HUES64 (cell line): Measurements from ENCODE around the gene ZNF512.

Experiments
- H3K27ac ChIP-seq: 2 replicates; pipeline ENCODE4 v1.7.0; 2013; ENCODE audit warnings: low read depth, low read length, inconsistent platforms
- H3K27me3 ChIP-seq: 2 replicates; pipeline ENCODE4 v1.6.1; 2013; ENCODE audit warnings: mild to moderate bottlenecking, low read length; ENCODE audit not compliant: insufficient read depth
- H3K36me3 ChIP-seq: 2 replicates; pipeline ENCODE4 v1.6.1; 2013; ENCODE audit warnings: mild to moderate bottlenecking, low read length; ENCODE audit not compliant: insufficient read depth
- H3K4me1 ChIP-seq: 2 replicates; pipeline ENCODE4 v1.6.1; 2013; ENCODE audit warnings: mild to moderate bottlenecking, low read length, moderate library complexity; ENCODE audit not compliant: insufficient read depth
- H3K4me3 ChIP-seq: 2 replicates; pipeline ENCODE4 v1.5.1; 2013; ENCODE audit warnings: mild to moderate bottlenecking, low read length, moderate library complexity
- H3K9ac ChIP-seq: 2 replicates; pipeline ENCODE4 v1.6.1; 2013; ENCODE audit warnings: mild to moderate bottlenecking, low read depth, low read length
- H3K9me3 ChIP-seq: 2 replicates; pipeline ENCODE4 v1.6.1; 2013; ENCODE audit warnings: low read depth, low read length; ENCODE audit not compliant: insufficient read depth
- WGBS: fragments of 150-250, 120-280 bp; methylation state at CpG from one replicate; pipeline ENCODE4 v1.1.7; 2013; ENCODE audit warnings: missing lambda C conversion rate; 5-methylcytosine and 5-hydroxymethylcytosine counted together

The ZNF512 gene

GRCh38 chr2:27636766-27637165 is 53.9 kb downstream of the ZNF512 start:
- 94% methylated on average over 5 of the region's 5 CpGs for WGBS
- Histone ChIP-seq H3K9me3 (no peaks in the 10 kb centered on the region), H3K36me3 (peaks cover 96% of the 10 kb centered on the region), H3K27ac (no peak overlapping the region), H3K9ac (no peak overlapping the region), H3K4me1 (no peaks in the 10 kb centered on the region), H3K27me3 (no peaks in the 10 kb centered on the region), H3K4me3 (no peak overlapping the region)

GRCh38 chr2:27638037-27638637 is 55.3 kb downstream of the ZNF512 start:
- no peaks in the 10 kb centered on the region for H3K27me3 ChIP-seq
- H3K36me3 ChIP-seq = peaks cover 96% of the 10 kb centered on the region
- H3K4me3 ChIP-seq = no peak overlapping the region
- 95% methylated on average over 3 of the region's 3 CpGs for WGBS
- no peak overlapping the region for H3K9ac ChIP-seq
- no peaks in the 10 kb centered on the region for H3K4me1 ChIP-seq
- no peaks in the 10 kb centered on the region for H3K9me3 ChIP-seq
- H3K27ac ChIP-seq = no peak overlapping the region

- Histone ChIP-seq H3K36me3 (peaks cover 99% of the 10 kb centered on the region), H3K9me3 (no peaks in the 10 kb centered on the region), H3K9ac (no peak overlapping the region), H3K27ac (no peak overlapping the region), H3K4me1 (no peaks in the 10 kb centered on the region), H3K4me3 (no peak overlapping the region), H3K27me3 (no peaks in the 10 kb centered on the region)
- 73% methylated on average over 3 of the region's 3 CpGs for WGBS
Observed at GRCh38 chr2:27638709-27639108, 55.9 kb downstream of the ZNF512 start.

GRCh38 chr2:27640722-27641245 is 57.9 kb downstream of the ZNF512 start:
- 90% methylated on average over 2 of the region's 2 CpGs for WGBS
- no peak overlapping the region for H3K27ac ChIP-seq
- no peaks in the 10 kb centered on the region for H3K27me3 ChIP-seq
- H3K9ac ChIP-seq = no peak overlapping the region
- no peaks in the 10 kb centered on the region for H3K4me1 ChIP-seq
- peaks cover 95% of the 10 kb centered on the region for H3K36me3 ChIP-seq
- no peaks in the 10 kb centered on the region for H3K9me3 ChIP-seq
- no peak overlapping the region for H3K4me3 ChIP-seq

GRCh38 chr2:27645197-27645596 is 62.4 kb downstream of the ZNF512 start:
- no peak overlapping the region for H3K27ac ChIP-seq
- H3K9me3 ChIP-seq = no peaks in the 10 kb centered on the region
- H3K9ac ChIP-seq = no peak overlapping the region
- no peaks in the 10 kb centered on the region for H3K27me3 ChIP-seq
- H3K4me1 ChIP-seq = no peaks in the 10 kb centered on the region
- H3K4me3 ChIP-seq = no peak overlapping the region
- peaks cover 90% of the 10 kb centered on the region for H3K36me3 ChIP-seq

- Histone ChIP-seq H3K27me3 (no peaks in the 10 kb centered on the region), H3K27ac (no peak overlapping the region), H3K9ac (no peak overlapping the region), H3K36me3 (peaks cover 88% of the 10 kb centered on the region), H3K9me3 (no peaks in the 10 kb centered on the region), H3K4me3 (no peak overlapping the region), H3K4me1 (no peaks in the 10 kb centered on the region)
Observed at GRCh38 chr2:27647289-27647688, 64.4 kb downstream of the ZNF512 start.

GRCh38 chr2:27647737-27648136 is 64.9 kb downstream of the ZNF512 start:
- WGBS = 95% methylated on average over 4 of the region's 4 CpGs
- Histone ChIP-seq H3K27ac (no peak overlapping the region), H3K9ac (no peak overlapping the region), H3K27me3 (no peaks in the 10 kb centered on the region), H3K9me3 (no peaks in the 10 kb centered on the region), H3K36me3 (peaks cover 88% of the 10 kb centered on the region), H3K4me1 (no peaks in the 10 kb centered on the region), H3K4me3 (no peak overlapping the region)

- Histone ChIP-seq H3K27me3 (no peaks in the 10 kb centered on the region), H3K9ac (no peak overlapping the region), H3K9me3 (no peaks in the 10 kb centered on the region), H3K4me1 (no peaks in the 10 kb centered on the region), H3K4me3 (no peak overlapping the region), H3K36me3 (peaks cover 93% of the 10 kb centered on the region), H3K27ac (no peak overlapping the region)
- WGBS = 87% methylated on average over 4 of the region's 4 CpGs
Observed at GRCh38 chr2:27651056-27651455, 68.2 kb downstream of the ZNF512 start.

GRCh38 chr2:27652341-27652740 is 69.5 kb downstream of the ZNF512 start:
- no peak overlapping the region for H3K27ac ChIP-seq
- H3K27me3 ChIP-seq = no peaks in the 10 kb centered on the region
- no peaks in the 10 kb centered on the region for H3K9me3 ChIP-seq
- no peaks in the 10 kb centered on the region for H3K4me1 ChIP-seq
- H3K9ac ChIP-seq = no peak overlapping the region
- no peak overlapping the region for H3K4me3 ChIP-seq
- peaks cover 95% of the 10 kb centered on the region for H3K36me3 ChIP-seq

GRCh38 chr2:27652790-27653189 is 69.9 kb downstream of the ZNF512 start:
- WGBS = 97% methylated on average over 1 of the region's 1 CpG
- Histone ChIP-seq H3K9me3 (no peaks in the 10 kb centered on the region), H3K9ac (no peak overlapping the region), H3K27me3 (no peaks in the 10 kb centered on the region), H3K27ac (no peak overlapping the region), H3K4me1 (no peaks in the 10 kb centered on the region), H3K36me3 (peaks cover 95% of the 10 kb centered on the region), H3K4me3 (no peak overlapping the region)

GRCh38 chr2:27653397-27653796 is 70.6 kb downstream of the ZNF512 start:
- no peak overlapping the region for H3K27ac ChIP-seq
- no peak overlapping the region for H3K9ac ChIP-seq
- H3K36me3 ChIP-seq = peaks cover 95% of the 10 kb centered on the region
- H3K27me3 ChIP-seq = no peaks in the 10 kb centered on the region
- no peak overlapping the region for H3K4me3 ChIP-seq
- H3K9me3 ChIP-seq = no peaks in the 10 kb centered on the region
- WGBS = 93% methylated on average over 2 of the region's 2 CpGs
- no peaks in the 10 kb centered on the region for H3K4me1 ChIP-seq
